T-cell (primary cell): ENCODE results near the gene ULK4. TPM values are rescaled to one million over a fixed set of nuclear protein-coding genes. Genes with fewer than 3 reads are reported as not detected.
"Not testable (repeated sequence)": the region's sequence is repeated elsewhere in the genome, so short reads cannot be mapped to it uniquely, and the experiment has no call there.

Experiments
- ATAC-seq, 4 experiments: fragments of 200-7000 bp in 3 of 4; fragments of 150-1000 bp in 1 of 4; cut with Tn5 transposase; replicated peaks in 1 of 4; 1 replicate in 3 of 4; 2 replicates in 1 of 4; pipeline ENCODE4 v1.10.0; 2021; ENCODE audit warnings: moderate library complexity in 3 of 4, mild to moderate bottlenecking in 2 of 4, moderate number of reproducible peaks in 1 of 4
- CTCF ChIA-PET, 2 donors: fragments of 300-600 bp; sonication (Branson Sonifier 250); formaldehyde crosslinking; loops; one replicate each; lab custom pipeline; 2022; ENCODE audit warnings: antibody characterized with exemption in 2 of 2; lab: Charles Lee
- POLR2A ChIA-PET, 2 donors: fragments of 300-600 bp; sonication (Branson Sonifier 250); formaldehyde crosslinking; loops; one replicate each; lab custom pipeline; 2022; ENCODE audit warnings: antibody characterized with exemption in 2 of 2; lab: Charles Lee
- DNase-seq, 35 experiments: peaks; one replicate each; pipeline versions ENCODE4 v3.0.0 to v3.0.0-alpha.2; 2013 to 2023
- H3K27ac ChIP-seq: one replicate; pipeline ENCODE4 v1.5.1; 2013; ENCODE audit warnings: low read length
- H3K27me3 ChIP-seq, 2 experiments: replicated peaks in 1 of 2; 1 replicate in 1 of 2; 2 replicates in 1 of 2; pipeline versions ENCODE4 v1.6.1 to v1.7.0; 2013; ENCODE audit warnings: low read length in 1 of 2, mixed read lengths in 1 of 2; ENCODE audit not compliant: control insufficient read depth in 2 of 2, insufficient read depth in 2 of 2; ENCODE audit errors: extremely low read depth in 1 of 2
- H3K36me3 ChIP-seq, 2 donors: 1 replicate in 1 of 2; 2 replicates in 1 of 2; pipeline versions ENCODE4 v1.6.1 to v1.7.0; 2013; ENCODE audit warnings: low read length in 1 of 2; ENCODE audit not compliant: control insufficient read depth in 2 of 2, insufficient read depth in 1 of 2; ENCODE audit errors: extremely low read depth in 1 of 2
- H3K4me1 ChIP-seq, 2 experiments: 1 replicate in 1 of 2; 2 replicates in 1 of 2; pipeline versions ENCODE4 v1.6.1 to v1.7.0; 2013; ENCODE audit warnings: low read length in 2 of 2, mixed read lengths in 1 of 2; ENCODE audit not compliant: insufficient read depth in 2 of 2, control insufficient read depth in 1 of 2; ENCODE audit errors: extremely low read depth in 1 of 2
- H3K4me3 ChIP-seq, 2 donors: 1 replicate in 1 of 2; 2 replicates in 1 of 2; pipeline versions ENCODE4 v1.5.1 to v1.7.0; 2013; ENCODE audit warnings: mild to moderate bottlenecking in 2 of 2, low read length in 1 of 2, moderate library complexity in 1 of 2; ENCODE audit not compliant: control insufficient read depth in 1 of 2; ENCODE audit errors: extremely low read depth in 1 of 2
- H3K9me3 ChIP-seq: 2 replicates; pipeline ENCODE4 v1.7.0; 2013
- H3K27ac Mint-ChIP-seq, 2 donors: one replicate each; pipeline ENCODE4 v1.8.0; 2020 to 2021; ENCODE audit warnings: mild to moderate bottlenecking in 2 of 2, mixed read lengths in 2 of 2
- H3K27me3 Mint-ChIP-seq, 2 donors: one replicate each; pipeline ENCODE4 v1.8.0; 2021 to 2022; ENCODE audit warnings: mixed read lengths in 2 of 2
- H3K36me3 Mint-ChIP-seq: one replicate; pipeline ENCODE4 v1.8.0; 2021; ENCODE audit warnings: mixed read lengths
- H3K4me1 Mint-ChIP-seq, 3 donors: one replicate each; pipeline ENCODE4 v1.8.0; 2020 to 2022; ENCODE audit warnings: mixed read lengths in 3 of 3, mild to moderate bottlenecking in 1 of 3
- H3K4me3 Mint-ChIP-seq, 3 donors: one replicate each; pipeline ENCODE4 v1.8.0; 2020 to 2022; ENCODE audit warnings: mild to moderate bottlenecking in 3 of 3, mixed read lengths in 3 of 3, moderate library complexity in 3 of 3
- H3K9me3 Mint-ChIP-seq, 3 donors: one replicate each; pipeline ENCODE4 v1.8.0; 2020 to 2022; ENCODE audit warnings: mixed read lengths in 3 of 3
- WGBS: methylation state at CpG from one replicate; pipeline ENCODE4 v1.1.5; 2013; ENCODE audit warnings: missing lambda C conversion rate; ENCODE audit not compliant: insufficient coverage; 5-methylcytosine and 5-hydroxymethylcytosine counted together
- total RNA-seq, 35 experiments: library from RNA in 6 of 35; stranded (reverse) in 6 of 35; fragments of 120-200 nt in 1 of 35; gene quantifications; one replicate each; pipeline versions ENCODE4 v1.2.1 to v1.2.4 and lab custom pipeline; 2013 to 2026

Gene ULK4
- total RNA-seq, 5 donors from 2014 or later (not counting 1 experiment from before 2014, with no cell fraction given): 17.5 to 28.2 (median 19.7) TPM

DNA sequence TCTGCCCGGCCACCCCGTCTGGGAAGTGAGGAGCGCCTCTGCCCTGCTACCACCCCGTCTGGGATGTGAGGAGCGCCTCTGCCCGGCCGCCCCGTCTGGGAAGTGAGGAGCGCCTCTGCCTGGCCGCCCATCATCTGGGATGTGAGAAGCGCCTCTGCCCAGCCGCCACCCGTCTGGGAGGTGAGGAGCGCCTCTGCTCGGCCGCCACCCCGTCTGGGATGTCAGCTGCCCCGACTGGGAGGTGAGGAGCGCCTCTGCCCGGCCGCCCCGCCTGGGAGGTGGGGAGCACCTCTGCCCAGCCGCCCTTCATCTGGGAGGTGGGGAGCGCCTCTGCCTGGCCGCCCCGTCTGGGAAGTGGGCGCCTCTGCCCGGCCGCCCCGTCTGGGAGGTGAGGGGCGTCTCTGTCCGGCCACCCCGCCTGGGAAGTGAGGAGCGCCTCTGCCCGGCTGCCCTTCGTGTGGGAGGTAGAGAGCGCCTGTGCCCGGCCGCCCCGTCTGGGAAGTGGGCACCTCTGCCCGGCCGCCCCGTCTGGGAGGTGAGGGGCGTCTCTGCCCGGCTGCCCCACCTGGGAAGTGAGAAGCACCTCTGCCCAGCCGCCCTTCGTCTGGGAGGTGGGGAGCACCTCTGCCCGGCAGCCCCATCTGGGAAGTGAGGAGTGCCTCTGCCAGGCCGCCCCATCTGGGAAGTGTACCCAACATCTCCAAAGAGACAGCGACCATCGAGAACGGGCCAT, 120.8 kb downstream of the ULK4 start:
- H3K9me3 ChIP-seq, CTCF ChIA-PET, H3K27ac ChIP-seq, H3K4me3 Mint-ChIP-seq, H3K4me1 Mint-ChIP-seq, H3K27me3 Mint-ChIP-seq, H3K4me1 ChIP-seq, H3K36me3 ChIP-seq, DNase-seq, H3K4me3 ChIP-seq, H3K27ac Mint-ChIP-seq, H3K27me3 ChIP-seq, ATAC-seq, POLR2A ChIA-PET: not testable (repeated sequence)
- WGBS: 99% methylated on average over 24 of the region's 52 CpGs
- Mint-ChIP-seq H3K9me3 (peaks cover 0 to 15% (median 10%) of the 10 kb centered on the region in 3 donors), H3K36me3 (peaks cover 49% of the 10 kb centered on the region)

DNA sequence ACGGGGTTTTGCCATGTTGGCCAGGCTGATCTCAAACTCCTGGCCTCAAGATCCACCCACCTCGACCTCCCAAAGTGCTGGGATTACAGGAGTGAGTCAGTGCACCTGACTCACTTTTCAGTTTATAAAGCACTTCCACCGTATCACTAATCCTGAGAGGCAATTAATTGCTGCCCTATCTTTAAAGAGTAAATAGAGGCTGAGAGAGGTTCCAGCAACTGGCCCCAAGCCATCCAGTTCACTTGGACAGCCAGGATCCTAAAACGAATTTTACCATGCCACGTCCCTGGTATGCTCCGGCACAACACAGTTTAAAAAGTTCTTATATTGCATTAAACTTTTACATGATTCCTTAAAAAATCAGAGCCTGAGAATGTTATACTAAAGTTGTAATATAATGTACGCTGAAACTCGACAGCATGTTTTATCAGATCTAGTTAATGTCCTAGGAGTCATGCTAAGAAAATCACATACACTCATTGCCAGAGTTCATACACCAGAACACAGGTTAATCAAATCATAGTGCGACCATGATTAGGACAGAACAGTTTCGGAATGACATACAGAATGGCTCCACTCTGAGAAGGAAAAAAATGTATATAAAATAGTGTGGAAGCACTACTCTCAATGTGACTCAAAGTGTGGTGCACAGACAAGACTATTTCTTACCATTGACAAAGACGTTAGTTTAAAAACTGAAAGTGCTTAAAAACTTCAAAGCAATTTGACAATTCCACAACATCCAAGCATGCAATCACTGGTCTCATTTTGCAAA, 125.4 kb downstream of the ULK4 start:
- Histone ChIP-seq H3K4me3 (no peak overlapping the region), H3K27me3 (no peaks in the 10 kb centered on the region), H3K4me1 (no peaks in the 10 kb centered on the region), H3K36me3 (no peaks in the 10 kb centered on the region), H3K9me3 (no peaks in the 10 kb centered on the region), H3K27ac (no peak overlapping the region)
- CTCF ChIA-PET: no interaction called here
- WGBS: no CpG with 5 or more reads among the region's 11 CpGs
- no peak overlapping the region for H3K4me3 Mint-ChIP-seq
- POLR2A ChIA-PET: interaction anchor here in 1 of 2 donors (0.7 kb wide), 1 partner anchor 956 kb away, joined by 3 read pairs; no protein-coding TSS in a partner anchor
- H3K36me3 Mint-ChIP-seq: peaks cover 56% of the 10 kb centered on the region
- DNase-seq (no peak), ATAC-seq (no peak)
- H3K9me3 Mint-ChIP-seq: peaks cover 0 to 5% (median 0%) of the 10 kb centered on the region in 3 donors
- no peak overlapping the region for H3K27ac Mint-ChIP-seq
- no peaks in the 10 kb centered on the region for H3K27me3 Mint-ChIP-seq
- H3K4me1 Mint-ChIP-seq: peaks cover 0 to 6% (median 0%) of the 10 kb centered on the region in 3 donors

DNA sequence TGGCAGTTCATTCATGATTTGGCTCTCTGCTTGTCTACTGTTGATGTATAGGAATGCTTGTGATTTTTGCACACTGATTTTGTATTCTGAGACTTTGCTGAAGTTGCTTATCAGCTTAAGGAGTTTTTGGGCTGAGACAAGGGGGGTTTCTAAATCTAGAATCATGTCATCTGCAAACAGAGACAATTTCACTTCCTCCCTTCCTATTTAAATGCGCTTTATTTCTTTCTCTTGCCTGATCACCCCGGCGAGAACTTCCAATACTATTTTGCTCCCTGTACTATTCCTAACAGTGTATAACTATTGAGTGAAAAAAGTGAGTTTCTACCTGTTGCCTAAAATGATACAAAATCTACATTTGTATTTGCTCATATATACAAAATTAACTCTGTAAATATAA, 128.3 kb downstream of the ULK4 start:
- H3K4me1 Mint-ChIP-seq: peaks cover 0 to 3% (median 0%) of the 10 kb centered on the region in 3 donors
- no peaks in the 10 kb centered on the region for H3K36me3 ChIP-seq
- H3K9me3 Mint-ChIP-seq: peaks cover 6 to 8% (median 8%) of the 10 kb centered on the region in 3 donors
- DNase-seq (no peak), ATAC-seq (no peak)
- H3K27me3 ChIP-seq: no peaks in the 10 kb centered on the region
- ChIA-PET CTCF (no interaction called here), POLR2A (no interaction called here)
- peaks cover 57% of the 10 kb centered on the region for H3K36me3 Mint-ChIP-seq
- no peak overlapping the region for H3K4me3 Mint-ChIP-seq
- H3K9me3 ChIP-seq: no peaks in the 10 kb centered on the region
- WGBS: no CpG with 5 or more reads among the region's 3 CpGs
- no peak overlapping the region for H3K4me3 ChIP-seq
- no peak overlapping the region for H3K27ac Mint-ChIP-seq
- no peaks in the 10 kb centered on the region for H3K27me3 Mint-ChIP-seq
- no peaks in the 10 kb centered on the region for H3K4me1 ChIP-seq
- no peak overlapping the region for H3K27ac ChIP-seq

DNA sequence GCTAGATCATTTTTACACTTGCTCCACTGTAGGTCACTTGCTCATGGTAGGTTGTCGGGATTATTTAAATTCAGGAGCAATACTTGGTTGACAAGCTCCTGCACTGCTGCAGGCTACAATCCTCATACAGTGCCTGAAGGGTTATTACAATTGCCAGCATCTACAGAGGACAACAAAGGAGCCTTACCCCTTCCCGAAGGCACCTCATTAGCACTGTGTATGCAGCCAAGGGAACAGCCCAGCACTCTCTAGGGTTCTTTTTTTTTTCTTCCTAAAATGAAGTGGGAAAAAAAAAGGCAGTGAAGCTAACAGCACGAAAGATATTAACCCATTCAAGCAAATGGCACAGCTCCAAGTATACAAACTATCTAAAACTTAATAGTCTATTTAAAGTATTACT, 142.7 kb downstream of the ULK4 start:
- no peak overlapping the region for H3K27ac Mint-ChIP-seq
- H3K36me3 Mint-ChIP-seq: peaks cover 67% of the 10 kb centered on the region
- Histone ChIP-seq H3K27ac (no peak overlapping the region), H3K4me3 (no peak overlapping the region), H3K9me3 (no peaks in the 10 kb centered on the region), H3K4me1 (no peaks in the 10 kb centered on the region), H3K27me3 (no peaks in the 10 kb centered on the region), H3K36me3 (no peaks in the 10 kb centered on the region)
- ChIA-PET POLR2A (no interaction called here), CTCF (interaction anchor here in 1 of 2 donors (0.5 kb wide), 1 partner anchor 10 kb away, joined by 3 read pairs; no protein-coding TSS in a partner anchor)
- H3K27me3 Mint-ChIP-seq: no peaks in the 10 kb centered on the region
- no peaks in the 10 kb centered on the region for H3K9me3 Mint-ChIP-seq
- no peak overlapping the region for H3K4me3 Mint-ChIP-seq
- no peaks in the 10 kb centered on the region for H3K4me1 Mint-ChIP-seq
- ATAC-seq (no peak), DNase-seq (no peak)
- 100% methylated on average over 1 of the region's 3 CpGs for WGBS

DNA sequence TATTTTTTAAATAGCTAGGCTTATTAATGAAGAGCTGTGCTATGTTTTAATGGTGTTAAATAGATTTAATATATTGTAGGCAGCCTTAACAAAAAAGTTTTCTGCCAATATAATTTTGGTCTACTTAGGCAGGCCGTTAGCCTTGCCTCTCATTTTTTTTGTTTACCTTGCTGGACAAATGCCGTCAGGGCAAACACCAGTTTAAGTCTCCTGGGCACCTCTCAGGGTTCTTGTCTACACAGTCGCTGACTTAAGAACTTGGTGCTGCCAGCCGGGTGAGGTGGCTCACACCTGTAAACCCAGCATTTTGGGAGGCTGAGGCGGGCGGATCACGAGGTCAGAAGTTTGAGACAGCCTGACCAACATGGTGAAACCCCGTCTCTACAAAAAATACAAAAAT, 153.3 kb downstream of the ULK4 start:
- no peak overlapping the region for H3K4me3 ChIP-seq
- CTCF ChIA-PET: interaction anchor here (0.7 kb wide), 2 partner anchors 10 to 383 kb away, joined by 3 to 4 read pairs; no protein-coding TSS in a partner anchor
- H3K9me3 ChIP-seq: no peaks in the 10 kb centered on the region
- no peak overlapping the region for H3K4me3 Mint-ChIP-seq
- no peaks in the 10 kb centered on the region for H3K4me1 Mint-ChIP-seq
- POLR2A ChIA-PET: no interaction called here
- ATAC-seq (no peak), DNase-seq (no peak)
- peaks cover 42% of the 10 kb centered on the region for H3K36me3 Mint-ChIP-seq
- H3K9me3 Mint-ChIP-seq: peaks cover 0 to 9% (median 6%) of the 10 kb centered on the region in 3 donors
- 94% methylated on average over 8 of the region's 8 CpGs for WGBS
- H3K27ac Mint-ChIP-seq: no peak overlapping the region
- no peaks in the 10 kb centered on the region for H3K27me3 Mint-ChIP-seq
- H3K27me3 ChIP-seq: no peaks in the 10 kb centered on the region
- no peaks in the 10 kb centered on the region for H3K36me3 ChIP-seq
- H3K4me1 ChIP-seq: no peaks in the 10 kb centered on the region
- H3K27ac ChIP-seq: no peak overlapping the region

DNA sequence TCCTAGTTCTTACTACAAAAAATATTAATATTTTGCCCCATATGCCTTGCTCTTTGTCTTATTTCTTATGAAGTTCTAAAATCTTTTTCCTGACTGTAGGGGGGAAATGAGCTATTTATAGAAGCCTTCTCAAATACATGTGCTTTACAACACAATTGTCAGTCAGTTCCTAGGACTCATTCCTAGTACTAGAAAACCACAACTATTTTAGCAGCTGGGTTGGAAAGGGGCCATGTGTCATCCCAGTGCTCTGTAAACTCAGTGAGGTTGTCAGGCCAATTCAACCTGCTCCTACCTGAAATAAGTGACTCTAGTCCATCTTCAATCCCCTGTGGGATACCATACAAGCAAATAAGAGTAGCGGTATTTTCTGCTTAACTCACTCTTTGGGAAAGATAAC, 153.8 kb downstream of the ULK4 start:
- DNase-seq: no peak
- H3K4me1 Mint-ChIP-seq: no peaks in the 10 kb centered on the region
- Histone ChIP-seq H3K4me3 (no peak overlapping the region), H3K27ac (no peak overlapping the region), H3K36me3 (no peaks in the 10 kb centered on the region), H3K9me3 (no peaks in the 10 kb centered on the region), H3K4me1 (no peaks in the 10 kb centered on the region), H3K27me3 (no peaks in the 10 kb centered on the region)
- H3K4me3 Mint-ChIP-seq: no peak overlapping the region
- ChIA-PET POLR2A (no interaction called here), CTCF (interaction anchor here in 1 of 2 donors (1.1 kb wide), 1 partner anchor 499 kb away, joined by 4 read pairs; no protein-coding TSS in a partner anchor)
- peaks cover 0 to 9% (median 6%) of the 10 kb centered on the region in 3 donors for H3K9me3 Mint-ChIP-seq
- no peak for ATAC-seq
- WGBS: no CpG with 5 or more reads among the region's 1 CpG
- no peak overlapping the region for H3K27ac Mint-ChIP-seq
- peaks cover 42% of the 10 kb centered on the region for H3K36me3 Mint-ChIP-seq
- H3K27me3 Mint-ChIP-seq: no peaks in the 10 kb centered on the region
